Colonic mucosa (tissue), 4 donors: ENCODE data around the gene PIK3IP1. TPM values are rescaled to one million over a fixed set of nuclear protein-coding genes. Genes with fewer than 3 reads are reported as not detected.
"Not testable (repeated sequence)": the region's sequence is repeated elsewhere in the genome, so short reads cannot be mapped to it uniquely, and the experiment has no call there.

Source experiments
- DNase-seq: peaks from one replicate; pipeline ENCODE4 v3.0.0-alpha.2; 2020
- H3K27ac ChIP-seq: fragments of 200-600 bp; one replicate; pipeline ENCODE4 v1.8.0; 2021
- H3K27me3 ChIP-seq: fragments of 200-600 bp; one replicate; pipeline ENCODE4 v1.8.0; 2021
- H3K36me3 ChIP-seq: fragments of 200-600 bp; one replicate; pipeline ENCODE4 v1.8.0; 2021
- H3K4me1 ChIP-seq: fragments of 200-600 bp; one replicate; pipeline ENCODE4 v1.8.0; 2021; ENCODE audit warnings: mild to moderate bottlenecking
- H3K4me3 ChIP-seq: fragments of 200-600 bp; one replicate; pipeline ENCODE4 v1.8.0; 2021
- H3K9ac ChIP-seq, 2 donors: one replicate each; pipeline ENCODE4 v1.7.0; 2013; ENCODE audit warnings: control low read depth in 2 of 2, low read depth in 2 of 2, low read length in 2 of 2
- H3K9me3 ChIP-seq: fragments of 200-600 bp; one replicate; pipeline ENCODE4 v1.8.0; 2021
- CTCF ChIP-seq: fragments of 200-600 bp; IDR thresholded peaks from one replicate; pipeline ENCODE4 v1.8.0; 2022; ENCODE audit warnings: antibody characterized with exemption, mild to moderate bottlenecking
- intact Hi-C: fragments of 100-400 bp; cut with DNase I; formaldehyde crosslinking; loops from one replicate; pipeline ENCODE4 v1.14.1; 2022
- total RNA-seq, 2 donors: library from RNA; stranded (reverse); fragmentation: NEBNext Ultra II Directional in 1 of 2; extraction: Animal tissue kit (Norgen Biotek cat#: 25700) in 1 of 2; gene quantifications; one replicate each; pipeline ENCODE4 v1.2.1, GENCODE V29; 2021
- donor health status: healthy.
- donor health status: DM: no; HTN: no; CAD: no.
- donor health status: DM: no; HTN: no; CAD: no.

Gene PIK3IP1
- total RNA-seq, 2 donors from 2014 or later: 8.4 to 15.1 TPM

- Histone ChIP-seq H3K27ac (no peak overlapping the region), H3K9ac (no peak overlapping the region), H3K9me3 (no peaks in the 10 kb centered on the region), H3K4me3 (no peak overlapping the region), H3K36me3 (no peaks in the 10 kb centered on the region), H3K4me1 (no peaks in the 10 kb centered on the region), H3K27me3 (no peaks in the 10 kb centered on the region)
- TF ChIP-seq CTCF: no peak
- intact Hi-C loops: no loop called here
- no peak for DNase-seq
Observed at GRCh38 chr22:31323578-31324550, 31.6 kb upstream of the PIK3IP1 start.

- H3K4me1 ChIP-seq: no peaks in the 10 kb centered on the region
- no peaks in the 10 kb centered on the region for H3K9me3 ChIP-seq
- no peak overlapping the region for H3K9ac ChIP-seq
- intact Hi-C loops: no loop called here
- no peak for TF ChIP-seq CTCF
- H3K36me3 ChIP-seq: no peaks in the 10 kb centered on the region
- no peaks in the 10 kb centered on the region for H3K27me3 ChIP-seq
- H3K4me3 ChIP-seq: no peak overlapping the region
- no peak for DNase-seq
- no peak overlapping the region for H3K27ac ChIP-seq
Observed at GRCh38 chr22:31321421-31321820, 29.1 kb upstream of the PIK3IP1 start.

GRCh38 chr22:31314220-31314619, 21.9 kb upstream of the PIK3IP1 start:
- DNase-seq, intact Hi-C loops, H3K9me3 ChIP-seq, H3K36me3 ChIP-seq, H3K27ac ChIP-seq, H3K4me3 ChIP-seq, H3K4me1 ChIP-seq, H3K9ac ChIP-seq, H3K27me3 ChIP-seq: not testable (repeated sequence)

GRCh38 chr22:31313366-31314147, 21.3 kb upstream of the PIK3IP1 start:
- intact Hi-C loops: no loop called here
- peak; percentile 90 for TF ChIP-seq CTCF
- H3K27ac ChIP-seq: peak overlapping the region; percentile 38

GRCh38 chr22:31308181-31308580, 15.9 kb upstream of the PIK3IP1 start:
- Histone ChIP-seq H3K27me3 (no peaks in the 10 kb centered on the region), H3K27ac (no peak overlapping the region), H3K4me1 (no peaks in the 10 kb centered on the region), H3K36me3 (no peaks in the 10 kb centered on the region), H3K9me3 (no peaks in the 10 kb centered on the region), H3K9ac (no peak overlapping the region), H3K4me3 (no peak overlapping the region)
- DNase-seq: no peak
- intact Hi-C loops: no loop called here
- no peak for TF ChIP-seq CTCF

More at GRCh38 chr22:31313366-31314147, 21.3 kb upstream of the PIK3IP1 start:
- no peaks in the 10 kb centered on the region for H3K4me1 ChIP-seq
- peak overlapping the region in 1 of 2 donors; percentile 62 for H3K9ac ChIP-seq
- no peak overlapping the region for H3K4me3 ChIP-seq
- H3K9me3 ChIP-seq: no peaks in the 10 kb centered on the region
- H3K27me3 ChIP-seq: no peaks in the 10 kb centered on the region
- peak; percentile 94 for DNase-seq
- no peaks in the 10 kb centered on the region for H3K36me3 ChIP-seq
